IPS-NIHi11 (cell line): ENCODE measurements around the gene PPM1B.
A peak's percentile ranks its signal among the peaks of the same experiment; 100 is the strongest.
"Not testable (repeated sequence)": the region's sequence is repeated elsewhere in the genome, so short reads cannot be mapped to it uniquely, and the experiment has no call there.

ENCODE experiments used
- DNase-seq: peaks from one replicate; pipeline ENCODE4 v3.0.0; 2012; ENCODE audit warnings: mixed read lengths, low spot score

Gene PPM1B

DNA sequence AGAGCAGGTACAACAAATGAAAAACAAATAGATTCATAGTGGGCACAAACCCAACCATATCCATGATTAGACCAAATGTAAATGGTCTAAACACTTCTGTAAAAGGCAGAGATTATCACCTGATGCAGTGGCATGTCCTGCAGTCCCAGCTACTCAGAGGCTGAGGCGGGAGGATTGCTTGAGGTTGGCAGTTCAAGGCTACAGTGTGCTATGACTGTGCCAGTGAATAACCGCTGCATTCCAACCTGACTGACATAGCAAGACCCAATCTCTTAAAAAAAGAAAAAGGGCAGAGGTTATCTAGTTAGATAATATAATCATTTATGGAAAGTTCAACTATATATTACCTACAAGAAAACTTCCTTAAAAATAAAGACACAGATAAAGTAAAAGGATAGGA lies 85.3 kb downstream of the PPM1B start:
- DNase-seq = no peak

DNA sequence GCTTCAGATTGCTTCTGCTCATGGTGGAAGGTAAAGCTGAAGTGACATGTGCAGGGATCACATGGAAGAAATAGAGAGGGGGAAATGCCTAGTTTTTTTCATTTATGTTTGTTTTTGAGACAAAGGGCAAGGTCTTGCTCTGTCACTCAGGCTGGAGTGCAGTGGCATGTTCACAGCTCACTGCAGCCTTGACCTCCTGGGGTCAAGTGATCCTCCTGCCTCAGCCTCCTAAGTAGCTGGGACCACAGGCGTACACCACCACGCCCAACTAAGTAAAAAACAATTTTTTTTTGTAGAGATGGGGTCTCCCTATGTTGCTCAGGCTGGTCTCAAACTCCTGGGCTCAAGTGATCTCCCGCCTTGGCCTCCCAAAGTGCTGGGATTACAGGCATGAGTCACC lies 87.0 kb downstream of the PPM1B start:
- DNase-seq = not testable (repeated sequence)

DNA sequence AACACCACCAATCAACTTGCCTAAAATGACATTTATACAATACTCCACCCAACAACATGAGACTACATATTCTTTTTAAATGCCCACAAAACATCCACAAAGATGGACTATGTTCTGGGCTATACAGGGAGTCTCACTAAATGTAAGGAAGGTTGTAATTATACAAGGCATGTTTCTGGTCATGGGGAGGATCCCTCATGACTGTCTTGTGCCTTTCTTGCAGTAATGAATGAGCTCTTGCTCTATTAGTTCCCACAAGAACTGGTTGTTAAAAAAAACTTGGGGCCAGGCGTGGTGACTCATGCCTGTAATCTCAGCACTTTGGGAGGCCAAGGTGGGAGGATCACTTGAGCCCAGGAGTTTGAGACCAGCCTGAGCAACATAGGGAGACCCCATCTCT lies 89.1 kb downstream of the PPM1B start:
- DNase-seq = not testable (repeated sequence)

DNA sequence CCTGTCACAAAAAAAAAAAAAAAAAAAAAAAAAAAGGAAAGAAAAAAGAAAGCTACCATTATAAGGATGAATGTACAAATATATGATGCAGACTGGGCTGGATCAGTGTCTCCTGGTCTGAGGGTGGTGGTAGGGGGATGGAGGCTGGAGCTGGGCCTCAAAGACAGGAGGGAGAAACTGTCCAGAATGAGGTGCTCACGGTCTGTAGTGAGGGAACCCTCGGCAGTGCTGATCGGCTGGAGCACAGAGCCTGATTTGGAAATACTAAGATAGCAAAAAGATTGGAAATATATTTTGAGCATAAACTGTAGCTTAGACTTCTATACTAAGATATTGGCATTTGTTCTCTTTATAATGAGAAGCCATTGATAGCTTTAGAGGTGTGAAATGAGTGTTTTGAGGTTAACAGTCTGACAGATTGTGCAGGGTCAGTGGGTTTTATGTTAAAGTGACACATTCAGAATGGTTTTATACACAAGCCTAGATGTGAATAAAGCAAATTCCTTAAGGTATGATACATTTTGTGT lies 98.7 kb downstream of the PPM1B start:
- DNase-seq = no peak

DNA sequence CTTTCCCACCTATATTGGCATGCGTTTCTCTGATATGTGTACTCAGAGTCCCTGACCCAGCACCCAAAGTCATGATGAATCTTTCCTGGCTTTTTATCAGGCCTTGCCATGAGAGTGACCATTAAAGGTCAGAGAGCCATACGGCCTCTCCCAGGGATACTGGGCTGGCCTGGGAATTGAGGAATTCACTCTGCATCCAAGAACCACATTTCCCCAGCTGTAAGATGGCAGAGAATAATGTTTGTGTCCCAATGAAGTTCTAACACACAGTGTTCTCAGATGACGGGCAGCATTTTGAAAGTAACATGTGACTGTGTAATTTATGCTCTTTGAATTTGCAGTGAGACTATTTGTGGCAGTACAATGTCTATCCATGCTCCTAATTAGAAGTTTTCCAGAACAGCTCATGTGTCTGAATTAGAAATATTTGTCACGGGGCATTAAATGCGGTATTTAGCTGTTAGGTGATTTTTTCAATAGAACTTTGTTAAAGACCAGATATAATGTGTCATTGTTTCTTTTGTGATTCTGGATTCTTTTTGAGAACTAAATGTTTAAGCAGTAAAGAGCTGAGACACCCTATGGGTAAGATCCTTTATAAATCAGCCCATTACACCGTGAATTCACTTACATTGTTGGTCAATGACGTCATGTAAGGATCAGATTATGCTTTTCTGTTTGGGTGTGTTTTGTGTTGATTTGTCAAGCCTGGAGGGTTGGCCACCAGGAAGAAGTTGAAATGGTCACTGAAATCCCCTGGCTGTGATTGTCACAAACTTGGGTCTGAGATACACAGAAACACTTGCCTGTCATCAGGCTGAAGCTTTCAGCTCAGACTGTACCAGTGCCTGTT lies 99.3 kb downstream of the PPM1B start:
- DNase-seq = peak; percentile 18

DNA sequence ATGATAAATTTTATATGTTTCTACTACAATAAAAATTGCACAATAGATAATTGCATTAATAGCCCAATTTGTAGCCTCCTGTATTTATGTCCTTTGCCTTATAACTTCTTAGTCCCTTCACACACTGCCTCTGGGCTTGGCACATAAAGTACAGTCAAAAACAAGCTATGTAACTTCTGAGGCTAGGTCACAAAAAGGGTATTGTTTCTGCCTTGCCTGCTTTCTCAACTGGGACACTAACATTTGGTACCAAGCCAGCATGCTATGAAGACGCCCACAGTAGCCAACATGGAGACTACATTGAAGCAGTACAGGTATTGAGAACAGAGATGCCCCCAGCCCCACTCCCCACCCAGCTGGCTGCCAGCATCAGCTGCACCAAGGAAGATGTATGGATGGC lies 101.2 kb downstream of the PPM1B start:
- DNase-seq = no peak

DNA sequence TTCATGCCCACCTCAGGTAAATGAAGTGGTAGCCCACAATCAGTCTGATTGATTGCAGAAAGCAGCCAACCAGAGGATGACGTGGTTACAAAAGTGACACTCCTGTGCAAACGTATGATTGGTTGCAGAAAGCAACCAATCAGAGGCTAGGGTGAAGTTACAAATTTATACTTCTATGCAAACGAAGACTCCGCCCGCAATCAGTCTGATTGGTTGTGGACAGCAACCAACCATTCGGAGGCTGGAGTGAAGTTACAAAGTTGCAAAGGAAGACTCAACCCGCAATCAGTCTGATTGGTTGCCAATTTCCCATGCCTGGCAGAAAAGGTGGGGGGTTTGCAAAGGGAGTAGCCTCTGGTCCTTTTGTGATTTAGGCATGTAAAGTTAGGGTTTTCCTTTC lies 102.6 kb downstream of the PPM1B start:
- no peak for DNase-seq

DNA sequence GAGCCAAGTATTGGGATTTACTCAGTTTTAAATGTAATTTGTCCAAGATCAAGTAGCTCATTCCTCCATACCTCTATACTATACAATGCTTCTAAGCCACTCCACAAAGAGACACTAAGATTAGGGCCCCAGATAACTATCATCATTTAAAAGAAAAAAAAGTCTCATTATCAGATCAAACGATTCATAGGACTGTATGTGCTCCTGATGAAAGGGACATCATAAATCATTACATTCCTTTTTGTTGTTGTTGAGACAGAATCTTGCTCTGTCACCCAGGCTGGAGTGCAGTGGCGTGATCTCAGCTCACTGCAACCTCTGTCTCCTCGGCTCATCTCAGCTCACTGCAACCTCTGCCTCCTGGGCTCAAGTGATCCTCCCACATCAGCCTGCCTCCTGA lies 104.4 kb downstream of the PPM1B start:
- DNase-seq = no peak

DNA sequence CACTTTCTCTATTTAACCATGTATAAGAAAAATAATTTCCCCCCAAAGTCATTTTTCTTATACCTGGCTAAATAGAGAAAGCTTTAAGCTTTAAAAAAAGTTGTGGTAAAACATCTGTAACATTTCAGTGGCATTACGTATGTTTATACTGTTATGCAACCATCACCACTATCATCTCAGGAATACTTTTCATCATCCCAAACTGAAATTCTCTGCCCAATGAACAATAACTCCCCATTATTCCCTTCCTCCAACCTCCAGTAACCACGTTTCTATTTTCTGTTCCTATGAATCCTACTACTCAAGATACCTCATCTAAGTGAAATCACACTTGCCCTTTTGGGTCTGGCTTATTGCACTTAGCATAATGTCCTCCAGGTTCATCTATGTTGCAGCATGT lies 104.9 kb downstream of the PPM1B start:
- DNase-seq = no peak

DNA sequence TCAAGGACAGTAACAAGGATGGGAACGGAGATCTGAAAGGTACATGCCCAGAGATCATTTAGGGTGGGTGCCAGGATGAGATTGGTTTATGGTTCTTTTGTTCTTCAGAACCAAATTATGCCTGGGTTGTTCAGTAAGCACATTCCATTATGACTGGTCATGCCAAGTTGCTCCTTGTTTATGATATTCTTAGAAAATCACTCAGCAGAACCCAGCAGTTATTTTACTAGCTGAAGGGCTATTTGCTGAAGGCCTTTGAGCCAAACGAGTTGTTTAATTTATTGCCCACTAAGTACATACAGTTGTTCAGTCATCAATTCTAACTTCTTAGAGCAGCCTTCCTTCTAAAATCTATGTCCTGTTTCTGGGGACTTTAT lies 107.2 kb downstream of the PPM1B start:
- no peak for DNase-seq

DNA sequence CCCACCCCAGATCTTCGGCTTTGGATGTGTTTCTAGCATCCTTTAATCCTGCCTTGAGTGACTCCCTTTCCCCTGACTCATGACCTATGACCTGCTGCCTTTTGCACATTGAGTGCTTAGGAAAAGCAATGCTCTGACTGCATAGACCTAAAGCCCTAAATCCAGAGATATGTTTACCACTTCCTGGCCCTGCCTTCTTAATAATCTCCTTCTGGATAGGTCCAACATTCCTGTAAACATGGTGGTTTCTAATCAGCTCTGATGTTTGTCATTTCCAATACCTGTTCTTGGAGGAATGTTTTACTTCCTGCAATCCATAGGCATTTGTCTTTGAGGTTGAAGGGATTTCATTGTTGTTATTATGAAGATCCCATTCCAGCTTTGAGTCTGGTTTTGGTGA lies 108.9 kb downstream of the PPM1B start:
- DNase-seq = no peak

DNA sequence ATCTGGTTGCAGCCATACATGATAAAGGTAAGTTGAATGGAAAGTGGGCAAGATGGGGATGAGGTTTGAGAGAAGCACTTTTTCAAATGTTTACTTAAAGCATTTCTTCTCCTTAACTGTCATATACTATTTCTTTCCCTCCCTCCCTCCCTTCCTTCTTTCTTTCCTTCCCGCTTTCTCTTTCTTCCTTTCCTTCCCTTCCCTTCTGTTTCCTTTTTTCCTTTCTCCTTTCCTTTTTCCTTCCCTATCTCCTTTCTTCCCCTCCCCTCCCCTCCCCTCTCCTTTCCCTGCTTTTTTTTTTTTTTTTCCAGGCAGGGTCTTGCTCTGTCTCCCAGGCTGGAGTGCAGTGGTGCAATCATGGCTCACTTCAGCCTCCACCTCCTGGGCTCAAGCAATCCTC lies 112.2 kb downstream of the PPM1B start:
- DNase-seq = no peak
